ENCODE measurements around the gene TMEM150A. TPM values are rescaled to one million over a fixed set of nuclear protein-coding genes. Genes with fewer than 3 reads are reported as not detected.

TMEM150A gene
- total RNA-seq, 3 donors from 2014 or later: 20.8 to 40.0 (median 22.6) TPM

- intact Hi-C loops (cut with DNase I; ENCODE audit: low total_unique reads): no loop called here
- DNase-seq (ENCODE audit: low spot score in 2 of 2): no peak
- H3K4me3 ChIP-seq: no peak overlapping the region
- no peaks in the 10 kb centered on the region for H3K27me3 ChIP-seq
- H3K9me3 ChIP-seq: no peaks in the 10 kb centered on the region
- H3K4me1 ChIP-seq: no peaks in the 10 kb centered on the region
- H3K36me3 ChIP-seq: no peaks in the 10 kb centered on the region
- TF ChIP-seq POLR2A (IDR thresholded peaks at IDR 0.05): no peak
- TF ChIP-seq POLR2AphosphoS5 (IDR thresholded peaks at IDR 0.05): no peak
- TF ChIP-seq, protein P1, sequence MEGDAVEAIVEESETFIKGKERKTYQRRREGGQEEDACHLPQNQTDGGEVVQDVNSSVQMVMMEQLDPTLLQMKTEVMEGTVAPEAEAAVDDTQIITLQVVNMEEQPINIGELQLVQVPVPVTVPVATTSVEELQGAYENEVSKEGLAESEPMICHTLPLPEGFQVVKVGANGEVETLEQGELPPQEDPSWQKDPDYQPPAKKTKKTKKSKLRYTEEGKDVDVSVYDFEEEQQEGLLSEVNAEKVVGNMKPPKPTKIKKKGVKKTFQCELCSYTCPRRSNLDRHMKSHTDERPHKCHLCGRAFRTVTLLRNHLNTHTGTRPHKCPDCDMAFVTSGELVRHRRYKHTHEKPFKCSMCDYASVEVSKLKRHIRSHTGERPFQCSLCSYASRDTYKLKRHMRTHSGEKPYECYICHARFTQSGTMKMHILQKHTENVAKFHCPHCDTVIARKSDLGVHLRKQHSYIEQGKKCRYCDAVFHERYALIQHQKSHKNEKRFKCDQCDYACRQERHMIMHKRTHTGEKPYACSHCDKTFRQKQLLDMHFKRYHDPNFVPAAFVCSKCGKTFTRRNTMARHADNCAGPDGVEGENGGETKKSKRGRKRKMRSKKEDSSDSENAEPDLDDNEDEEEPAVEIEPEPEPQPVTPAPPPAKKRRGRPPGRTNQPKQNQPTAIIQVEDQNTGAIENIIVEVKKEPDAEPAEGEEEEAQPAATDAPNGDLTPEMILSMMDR (IDR thresholded peaks at IDR 0.05): no peak
- H3K27ac ChIP-seq: peak overlapping the region in 1 of 2 donors; percentile 22
These were observed 53.9 kb downstream of the TMEM150A start for GRCh38 chr2:85548608-85548900.

Other genes with a start within 250 kb of the TMEM150A start
- 100 to 1,000 TPM in 2 of 3 donors, 10 to 100 TPM in 1; 96.4 to 534 (median 101) TPM for gene RETSAT, start 248.2 kb downstream of the TMEM150A start, total RNA-seq
- gene ELMOD3, start 247.9 kb downstream of the TMEM150A start, total RNA-seq: 100 to 1,000 TPM in 1 of 3 donors, 10 to 100 TPM in 2; 42.9 to 149 (median 47.0) TPM
- 100 to 1,000 TPM; 102 to 254 (median 109) TPM for gene CAPG, start 192.3 kb downstream of the TMEM150A start, total RNA-seq
- gene SH2D6, start 184.0 kb downstream of the TMEM150A start, total RNA-seq: not detected
- gene MAT2A, start 63.5 kb downstream of the TMEM150A start, total RNA-seq: 100 to 1,000 TPM; 180 to 263 (median 236) TPM
- gene GGCX, start 41.2 kb downstream of the TMEM150A start, total RNA-seq: 10 to 100 TPM; 26.7 to 35.1 (median 31.8) TPM
- gene VAMP8, start 25.1 kb downstream of the TMEM150A start, total RNA-seq: 100 to 1,000 TPM in 1 of 3 donors, 10 to 100 TPM in 2; 23.2 to 127 (median 55.7) TPM
- gene VAMP5, start 18.3 kb downstream of the TMEM150A start, total RNA-seq: 10 to 100 TPM; 33.8 to 92.0 (median 50.8) TPM
- gene RNF181, start 7.0 kb downstream of the TMEM150A start, total RNA-seq: 100 to 1,000 TPM; 131 to 243 (median 161) TPM
- 10 to 100 TPM; 13.9 to 26.6 (median 16.1) TPM for gene C2orf68, start 9.4 kb upstream of the TMEM150A start, total RNA-seq
- gene USP39, start 13.5 kb upstream of the TMEM150A start, total RNA-seq: 10 to 100 TPM; 53.6 to 71.7 (median 68.5) TPM
- gene SFTPB, start 65.5 kb upstream of the TMEM150A start, total RNA-seq: 1 to 10 TPM in 1 of 3 donors, not detected in 2; 3.7 TPM
- gene GNLY, start 91.7 kb upstream of the TMEM150A start, total RNA-seq: 1 to 10 TPM; 2.0 to 2.6 (median 2.1) TPM
- gene ATOH8, start 151.3 kb upstream of the TMEM150A start, total RNA-seq: 100 to 1,000 TPM in 1 of 3 donors, 10 to 100 TPM in 2; 20.8 to 167 (median 46.2) TPM